Cardiac fibroblast (primary cell): ENCODE data around the gene SEMA4D.
A peak's percentile ranks its signal among the peaks of the same experiment; 100 is the strongest.

ENCODE experiments used
- DNase-seq, 2 donors: peaks; one replicate each; pipeline versions ENCODE4 v3.0.0 to v3.0.0-alpha.2; 2010; ENCODE audit warnings: low read depth in 2 of 2
- H3K4me3 ChIP-seq, 2 donors: replicated peaks in 1 of 2; 1 replicate in 1 of 2; 2 replicates in 1 of 2; pipeline ENCODE4 v1.5.1; 2011; ENCODE audit warnings: low read depth in 2 of 2, low read length in 2 of 2, mild to moderate bottlenecking in 2 of 2, moderate library complexity in 1 of 2
- CTCF ChIP-seq: IDR thresholded peaks from one replicate; pipeline ENCODE4 v1.5.1; 2011; ENCODE audit warnings: low read depth, mild to moderate bottlenecking, low read length, inconsistent platforms

The SEMA4D gene

DNA sequence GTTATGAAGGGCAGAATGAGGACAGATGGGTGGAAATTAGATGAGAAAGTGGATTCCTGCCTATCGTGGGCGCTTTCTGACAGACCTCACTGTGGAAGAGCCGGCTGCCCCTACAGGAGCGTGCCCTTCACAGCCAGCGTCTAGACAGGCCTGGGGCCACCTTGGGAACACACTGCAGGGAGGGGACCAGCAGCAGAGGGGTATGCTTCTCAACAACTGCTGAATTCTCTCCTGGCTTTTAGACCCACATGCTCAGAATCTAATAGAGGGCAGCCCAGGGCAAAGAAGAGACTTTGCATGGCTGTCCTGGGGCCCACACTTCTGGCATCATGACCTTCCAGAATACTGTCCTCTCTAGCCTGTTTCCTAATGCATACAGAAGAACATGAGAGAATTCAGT is 2.1 kb upstream of the SEMA4D start:
- H3K4me3 ChIP-seq = no peak overlapping the region
- DNase-seq = no peak
- TF ChIP-seq CTCF = no peak

DNA sequence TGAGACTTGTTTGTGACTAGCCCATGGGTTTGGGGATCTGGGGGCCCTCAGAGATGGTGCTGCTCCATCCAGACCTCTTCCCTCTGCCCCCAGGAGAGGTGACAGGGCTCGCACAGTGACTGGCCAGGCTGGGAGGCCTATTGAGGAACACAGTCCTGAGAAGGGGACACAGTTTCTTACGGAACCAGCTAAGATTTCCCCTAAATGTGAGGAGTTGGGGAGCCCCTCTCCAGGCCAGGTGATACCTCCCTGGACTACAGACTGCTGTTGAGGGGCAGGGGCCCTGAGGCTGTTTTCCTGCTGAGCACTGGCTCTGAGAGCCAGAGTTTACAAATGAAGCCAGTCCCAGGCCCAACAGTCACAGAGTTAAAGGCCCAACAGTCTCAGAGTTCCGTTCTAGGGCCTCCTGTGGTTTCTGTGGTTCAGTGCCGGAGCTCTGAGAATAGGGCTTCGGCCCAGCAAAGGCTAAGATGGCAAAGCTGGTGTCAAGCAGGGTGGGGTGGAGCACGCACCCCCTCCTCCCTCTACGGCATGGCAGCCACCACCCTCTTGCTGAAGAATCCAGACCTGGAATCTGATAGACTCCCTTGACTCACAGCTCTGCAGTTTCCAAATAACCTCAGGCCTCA is 1.1 kb upstream of the SEMA4D start:
- DNase-seq = no peak
- no peak for TF ChIP-seq CTCF
- no peak overlapping the region for H3K4me3 ChIP-seq

DNA sequence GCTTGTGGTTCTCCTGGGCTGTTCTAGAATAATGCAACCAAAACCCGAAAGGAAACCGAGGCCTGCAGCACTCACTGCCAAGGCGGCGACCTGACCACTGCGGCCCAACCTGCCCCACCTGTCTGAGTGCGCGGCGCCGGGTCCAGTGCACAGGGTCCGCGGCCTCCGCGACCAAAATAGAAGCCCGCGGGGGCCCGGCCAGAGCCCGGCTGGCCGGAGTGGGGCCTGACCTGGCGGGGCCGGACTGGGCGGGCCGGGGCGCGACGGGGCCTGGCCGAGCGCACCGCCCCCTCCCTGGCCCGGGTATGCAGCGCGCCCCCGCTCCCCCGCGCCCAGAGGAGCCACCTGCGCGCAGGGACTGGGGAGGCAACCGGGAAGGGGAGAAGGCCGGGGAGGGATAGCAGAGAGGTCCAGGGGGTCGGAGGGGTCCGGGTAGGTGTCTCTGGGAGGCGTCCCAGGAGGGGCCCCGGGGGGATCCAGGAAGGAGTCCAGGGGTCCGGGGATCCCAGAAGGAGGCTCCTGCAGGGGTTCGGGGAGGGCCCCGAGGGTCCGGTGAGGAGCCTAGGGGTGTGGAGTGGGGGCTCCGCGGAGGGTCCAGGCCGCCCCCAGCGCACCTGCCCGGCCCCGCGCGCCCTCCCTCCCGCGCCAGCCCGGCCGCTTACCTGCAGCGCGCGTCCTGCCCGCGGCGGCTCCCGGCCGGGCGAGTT is 503 bp downstream of the SEMA4D start:
- no peak for TF ChIP-seq CTCF
- H3K4me3 ChIP-seq = peak overlapping the region in 1 of 2 donors; percentile 46
- DNase-seq = no peak

DNA sequence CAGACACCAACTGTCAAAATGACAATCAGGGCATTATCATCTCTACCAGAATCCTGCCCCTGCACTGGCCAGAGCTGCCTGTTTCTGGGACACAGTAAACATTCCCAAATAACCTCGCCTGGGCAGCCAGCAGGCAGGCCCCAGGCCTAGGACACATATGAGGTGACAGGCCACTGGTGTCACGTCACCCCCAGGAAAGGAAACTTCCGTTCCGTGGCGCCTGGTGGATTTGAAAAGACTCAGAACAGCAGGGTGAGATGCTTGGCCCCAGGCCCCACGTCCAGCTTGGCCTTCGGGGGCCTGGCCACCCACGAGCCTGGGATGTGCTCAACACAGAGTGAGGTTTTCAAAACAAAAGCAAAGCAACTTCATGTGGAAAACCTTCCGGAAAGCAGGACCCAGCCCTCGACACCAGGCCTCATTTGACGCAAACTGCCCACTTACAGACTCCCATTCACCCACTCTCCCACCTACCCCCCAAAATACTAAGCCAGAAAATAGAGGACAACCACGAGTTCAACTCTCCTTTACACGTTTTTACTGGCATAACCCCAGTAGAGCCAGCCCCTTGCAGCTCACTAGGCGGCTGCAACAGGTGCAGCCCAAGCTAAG is 1.2 kb downstream of the SEMA4D start:
- H3K4me3 ChIP-seq = no peak overlapping the region
- TF ChIP-seq CTCF = no peak
- DNase-seq = no peak

GRCh38 chr9:89495824-89496560 is 1.9 kb downstream of the SEMA4D start:
- H3K4me3 ChIP-seq = no peak overlapping the region
- DNase-seq = no peak
- no peak for TF ChIP-seq CTCF

DNA sequence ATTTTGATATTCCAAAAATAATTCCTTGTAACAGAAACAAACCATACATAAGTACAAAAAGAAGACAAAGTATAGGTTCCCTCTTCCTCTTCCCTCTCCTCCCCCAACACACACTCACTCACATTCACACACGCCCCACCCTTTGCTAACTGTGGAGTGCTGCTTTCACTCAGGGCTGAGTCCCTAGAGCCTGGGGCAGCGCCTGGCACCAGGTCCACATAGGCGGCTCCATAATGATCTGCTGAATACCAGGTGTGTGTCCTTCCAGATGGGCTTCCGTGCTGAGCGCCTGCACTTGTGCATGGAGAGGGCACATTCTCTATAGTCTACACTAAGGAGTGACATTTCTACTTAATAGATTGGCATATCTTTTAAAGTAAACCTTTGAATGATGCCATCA is 3.7 kb downstream of the SEMA4D start:
- DNase-seq = no peak
- no peak overlapping the region for H3K4me3 ChIP-seq
- no peak for TF ChIP-seq CTCF
